ENCODE data around the gene RYR2. TPM values are rescaled to one million over a fixed set of nuclear protein-coding genes. Genes with fewer than 3 reads are reported as not detected.

Gene RYR2
- total and polyA plus RNA-seq, 2 donors, result 7.2 to 16.8 TPM

- H3K27ac ChIP-seq (ENCODE audit: low read depth), result no peak overlapping the region
- H3K4me3 ChIP-seq (ENCODE audit: low read depth, low read length), result no peak overlapping the region
- no peaks in the 10 kb centered on the region for H3K4me1 ChIP-seq (ENCODE audit: insufficient read depth)
- H3K36me3 ChIP-seq (ENCODE audit: insufficient read depth), result no peaks in the 10 kb centered on the region
- DNase-seq (ENCODE audit: extremely low spot score), result no peak
- WGBS, result 44% methylated on average over 8 of the region's 8 CpGs
These were observed 144.7 kb downstream of the RYR2 start for GRCh38 chr1:237186675-237187074.

- no peak for DNase-seq (ENCODE audit: extremely low spot score)
- no peaks in the 10 kb centered on the region for H3K4me1 ChIP-seq (ENCODE audit: insufficient read depth)
- WGBS, result 84% methylated on average over 3 of the region's 3 CpGs
- H3K36me3 ChIP-seq (ENCODE audit: insufficient read depth), result no peaks in the 10 kb centered on the region
- H3K4me3 ChIP-seq (ENCODE audit: low read depth, low read length), result no peak overlapping the region
- no peak overlapping the region for H3K27ac ChIP-seq (ENCODE audit: low read depth)
These were observed 145.9 kb downstream of the RYR2 start for GRCh38 chr1:237187842-237188241.

GRCh38 chr1:237191403-237191802, 149.4 kb downstream of the RYR2 start:
- 80% methylated on average over 9 of the region's 9 CpGs for WGBS
- no peak overlapping the region for H3K4me3 ChIP-seq (ENCODE audit: low read depth, low read length)
- no peak for DNase-seq (ENCODE audit: extremely low spot score)
- H3K4me1 ChIP-seq (ENCODE audit: insufficient read depth), result no peaks in the 10 kb centered on the region
- no peaks in the 10 kb centered on the region for H3K36me3 ChIP-seq (ENCODE audit: insufficient read depth)
- H3K27ac ChIP-seq (ENCODE audit: low read depth), result no peak overlapping the region

GRCh38 chr1:237197470-237198425, 155.8 kb downstream of the RYR2 start:
- H3K36me3 ChIP-seq (ENCODE audit: insufficient read depth), result no peaks in the 10 kb centered on the region
- peak; percentile 39 for DNase-seq (ENCODE audit: extremely low spot score)
- 42% methylated on average over 7 of the region's 7 CpGs for WGBS
- H3K4me1 ChIP-seq (ENCODE audit: insufficient read depth), result no peaks in the 10 kb centered on the region
- no peak overlapping the region for H3K4me3 ChIP-seq (ENCODE audit: low read depth, low read length)
- no peak overlapping the region for H3K27ac ChIP-seq (ENCODE audit: low read depth)

- WGBS, result 74% methylated on average over 6 of the region's 6 CpGs
- Histone ChIP-seq H3K27ac (ENCODE audit: low read depth) (no peak overlapping the region), H3K36me3 (ENCODE audit: insufficient read depth) (no peaks in the 10 kb centered on the region), H3K4me3 (ENCODE audit: low read depth, low read length) (no peak overlapping the region), H3K4me1 (ENCODE audit: insufficient read depth) (no peaks in the 10 kb centered on the region)
- no peak for DNase-seq (ENCODE audit: extremely low spot score)
These were observed 157.0 kb downstream of the RYR2 start for GRCh38 chr1:237199026-237199425.

- no peak for DNase-seq (ENCODE audit: extremely low spot score)
- H3K4me1 ChIP-seq (ENCODE audit: insufficient read depth), result no peaks in the 10 kb centered on the region
- H3K4me3 ChIP-seq (ENCODE audit: low read depth, low read length), result no peak overlapping the region
- no peak overlapping the region for H3K27ac ChIP-seq (ENCODE audit: low read depth)
- H3K36me3 ChIP-seq (ENCODE audit: insufficient read depth), result no peaks in the 10 kb centered on the region
- 85% methylated on average over 4 of the region's 4 CpGs for WGBS
These were observed 159.2 kb downstream of the RYR2 start for GRCh38 chr1:237201155-237201554.

- H3K4me1 ChIP-seq (ENCODE audit: insufficient read depth), result no peaks in the 10 kb centered on the region
These were observed 162.9 kb downstream of the RYR2 start for GRCh38 chr1:237204841-237205240.

GRCh38 chr1:237205400-237206064, 163.5 kb downstream of the RYR2 start:
- DNase-seq (ENCODE audit: extremely low spot score), result no peak
- H3K36me3 ChIP-seq (ENCODE audit: insufficient read depth), result no peaks in the 10 kb centered on the region
- H3K4me1 ChIP-seq (ENCODE audit: insufficient read depth), result no peaks in the 10 kb centered on the region
- no peak overlapping the region for H3K27ac ChIP-seq (ENCODE audit: low read depth)
- 61% methylated on average over 14 of the region's 14 CpGs for WGBS
- no peak overlapping the region for H3K4me3 ChIP-seq (ENCODE audit: low read depth, low read length)

More at GRCh38 chr1:237204841-237205240, 162.9 kb downstream of the RYR2 start:
- Histone ChIP-seq H3K36me3 (ENCODE audit: insufficient read depth) (no peaks in the 10 kb centered on the region), H3K27ac (ENCODE audit: low read depth) (no peak overlapping the region), H3K4me3 (ENCODE audit: low read depth, low read length) (no peak overlapping the region)
- DNase-seq (ENCODE audit: extremely low spot score), result no peak
- 83% methylated on average over 4 of the region's 4 CpGs for WGBS

GRCh38 chr1:237206065-237206414, 164.1 kb downstream of the RYR2 start:
- WGBS, result 79% methylated on average over 6 of the region's 6 CpGs
- no peaks in the 10 kb centered on the region for H3K36me3 ChIP-seq (ENCODE audit: insufficient read depth)
- no peak for DNase-seq (ENCODE audit: extremely low spot score)
- no peaks in the 10 kb centered on the region for H3K4me1 ChIP-seq (ENCODE audit: insufficient read depth)
- no peak overlapping the region for H3K4me3 ChIP-seq (ENCODE audit: low read depth, low read length)
- H3K27ac ChIP-seq (ENCODE audit: low read depth), result no peak overlapping the region

- Histone ChIP-seq H3K4me3 (ENCODE audit: low read depth, low read length) (no peak overlapping the region), H3K4me1 (ENCODE audit: insufficient read depth) (no peaks in the 10 kb centered on the region), H3K36me3 (ENCODE audit: insufficient read depth) (no peaks in the 10 kb centered on the region), H3K27ac (ENCODE audit: low read depth) (no peak overlapping the region)
- WGBS, result 80% methylated on average over 5 of the region's 5 CpGs
- DNase-seq (ENCODE audit: extremely low spot score), result no peak
These were observed 169.0 kb downstream of the RYR2 start for GRCh38 chr1:237211031-237211430.

- no peak for DNase-seq (ENCODE audit: extremely low spot score)
- WGBS, result 36% methylated on average over 2 of the region's 2 CpGs
- Histone ChIP-seq H3K36me3 (ENCODE audit: insufficient read depth) (no peaks in the 10 kb centered on the region), H3K4me3 (ENCODE audit: low read depth, low read length) (no peak overlapping the region), H3K4me1 (ENCODE audit: insufficient read depth) (no peaks in the 10 kb centered on the region), H3K27ac (ENCODE audit: low read depth) (no peak overlapping the region)
These were observed 169.6 kb downstream of the RYR2 start for GRCh38 chr1:237211540-237211939.

- WGBS, result 31% methylated on average over 11 of the region's 11 CpGs
- H3K36me3 ChIP-seq (ENCODE audit: insufficient read depth), result no peaks in the 10 kb centered on the region
- H3K4me3 ChIP-seq (ENCODE audit: low read depth, low read length), result no peak overlapping the region
- DNase-seq (ENCODE audit: extremely low spot score), result no peak
- no peaks in the 10 kb centered on the region for H3K4me1 ChIP-seq (ENCODE audit: insufficient read depth)
- no peak overlapping the region for H3K27ac ChIP-seq (ENCODE audit: low read depth)
These were observed 178.0 kb downstream of the RYR2 start for GRCh38 chr1:237219751-237220642.

GRCh38 chr1:237223419-237223818, 181.4 kb downstream of the RYR2 start:
- no peak overlapping the region for H3K27ac ChIP-seq (ENCODE audit: low read depth)
- 95% methylated on average over 2 of the region's 2 CpGs for WGBS
- H3K4me1 ChIP-seq (ENCODE audit: insufficient read depth), result no peaks in the 10 kb centered on the region
- no peaks in the 10 kb centered on the region for H3K36me3 ChIP-seq (ENCODE audit: insufficient read depth)
- H3K4me3 ChIP-seq (ENCODE audit: low read depth, low read length), result no peak overlapping the region
- DNase-seq (ENCODE audit: extremely low spot score), result no peak
